Fibroblast of villous mesenchyme (primary cell): ENCODE results near the gene LMF1. TPM values are rescaled to one million over a fixed set of nuclear protein-coding genes. Genes with fewer than 3 reads are reported as not detected.

Experiments used
- DNase-seq: peaks from one replicate; pipeline ENCODE4 v3.0.0-alpha.2; 2010; ENCODE audit warnings: low read depth
- H3K4me3 ChIP-seq: 2 replicates; pipeline ENCODE4 v1.5.1; 2011; ENCODE audit warnings: low read depth, mild to moderate bottlenecking, low read length
- CTCF ChIP-seq: IDR thresholded peaks from 2 replicates; pipeline ENCODE4 v1.5.1; 2012; ENCODE audit warnings: low read depth, mild to moderate bottlenecking, low read length; ENCODE audit not compliant: insufficient read depth
- total RNA-seq: library from RNA; depleted of rRNA; stranded (reverse); fragments of >200 nt; gene quantifications from 2 replicates; pipeline ENCODE4 v1.2.3, GENCODE V29; 2012

The LMF1 gene
- total RNA-seq, 1 donor = 13.0 TPM

- peak; percentile 78 for DNase-seq
- no peak overlapping the region for H3K4me3 ChIP-seq
- no peak for TF ChIP-seq CTCF
These were observed 31.8 kb upstream of the LMF1 start for GRCh38 chr16:1002399-1003166.

- no peak overlapping the region for H3K4me3 ChIP-seq
- no peak for DNase-seq
- no peak for TF ChIP-seq CTCF
These were observed 30.3 kb upstream of the LMF1 start for GRCh38 chr16:1001096-1001495.

GRCh38 chr16:1000608-1001007, 29.8 kb upstream of the LMF1 start:
- DNase-seq = no peak
- no peak for TF ChIP-seq CTCF
- H3K4me3 ChIP-seq = no peak overlapping the region

GRCh38 chr16:999677-1000076, 28.9 kb upstream of the LMF1 start:
- TF ChIP-seq CTCF = no peak
- H3K4me3 ChIP-seq = no peak overlapping the region
- no peak for DNase-seq

- H3K4me3 ChIP-seq = no peak overlapping the region
- no peak for DNase-seq
- TF ChIP-seq CTCF = no peak
These were observed 27.8 kb upstream of the LMF1 start for GRCh38 chr16:998615-999014.

GRCh38 chr16:998211-998610, 27.4 kb upstream of the LMF1 start:
- TF ChIP-seq CTCF = no peak
- DNase-seq = no peak
- H3K4me3 ChIP-seq = no peak overlapping the region

GRCh38 chr16:997440-998051, 26.8 kb upstream of the LMF1 start:
- no peak for TF ChIP-seq CTCF
- H3K4me3 ChIP-seq = no peak overlapping the region
- DNase-seq = peak; percentile 28
